Nephron (organoid): ENCODE results near the gene FZD4.

Experiments used
- H3K27ac Mint-ChIP-seq, 3 experiments: 2 replicates each; pipeline ENCODE4 v1.8.0; 2020; ENCODE audit warnings: mixed read lengths in 3 of 3, mild to moderate bottlenecking in 2 of 3, moderate library complexity in 1 of 3
- H3K27me3 Mint-ChIP-seq: 2 replicates; pipeline ENCODE4 v1.8.0; 2021; ENCODE audit warnings: low read depth, mild to moderate bottlenecking, moderate library complexity, mixed read lengths
- H3K36me3 Mint-ChIP-seq: 2 replicates; pipeline ENCODE4 v1.8.0; 2020; ENCODE audit warnings: low read depth, mixed read lengths
- H3K4me1 Mint-ChIP-seq: 2 replicates; pipeline ENCODE4 v1.8.0; 2020; ENCODE audit warnings: mixed read lengths
- H3K4me3 Mint-ChIP-seq, 3 experiments: 2 replicates each; pipeline ENCODE4 v1.8.0; 2020; ENCODE audit warnings: mild to moderate bottlenecking in 3 of 3, mixed read lengths in 3 of 3, moderate library complexity in 2 of 3
- H3K9me3 Mint-ChIP-seq: 2 replicates; pipeline ENCODE4 v1.8.0; 2020; ENCODE audit warnings: mixed read lengths
- CTCF ChIP-seq, 3 experiments: fragments of 200-600 bp; sonication (generic); IDR thresholded peaks; one replicate each; pipeline ENCODE4 v1.5.0; 2021; ENCODE audit warnings: antibody characterized with exemption in 3 of 3; ENCODE audit not compliant: unreplicated experiment in 3 of 3

Gene FZD4

GRCh38 chr11:86987679-86988078, 32.5 kb upstream of the FZD4 start:
- no peaks in the 10 kb centered on the region for H3K36me3 Mint-ChIP-seq
- H3K27ac Mint-ChIP-seq: no peak overlapping the region
- TF ChIP-seq CTCF (IDR thresholded peaks at IDR 0.05; ENCODE audit: unreplicated experiment in 3 of 3): no peak
- H3K4me1 Mint-ChIP-seq: peaks cover 27% of the 10 kb centered on the region
- H3K27me3 Mint-ChIP-seq: peaks cover 6% of the 10 kb centered on the region
- H3K9me3 Mint-ChIP-seq: no peaks in the 10 kb centered on the region
- no peak overlapping the region for H3K4me3 Mint-ChIP-seq

- H3K4me3 Mint-ChIP-seq: no peak overlapping the region
- TF ChIP-seq CTCF (IDR thresholded peaks at IDR 0.05; ENCODE audit: unreplicated experiment in 3 of 3): no peak
- no peaks in the 10 kb centered on the region for H3K36me3 Mint-ChIP-seq
- peaks cover 6% of the 10 kb centered on the region for H3K27me3 Mint-ChIP-seq
- no peaks in the 10 kb centered on the region for H3K9me3 Mint-ChIP-seq
- peaks cover 28% of the 10 kb centered on the region for H3K4me1 Mint-ChIP-seq
- no peak overlapping the region for H3K27ac Mint-ChIP-seq
These were observed 29.5 kb upstream of the FZD4 start for GRCh38 chr11:86984701-86985100.

- no peak for TF ChIP-seq CTCF (IDR thresholded peaks at IDR 0.05; ENCODE audit: unreplicated experiment in 3 of 3)
- no peaks in the 10 kb centered on the region for H3K9me3 Mint-ChIP-seq
- peaks cover 6% of the 10 kb centered on the region for H3K27me3 Mint-ChIP-seq
- H3K4me3 Mint-ChIP-seq: no peak overlapping the region
- H3K27ac Mint-ChIP-seq: no peak overlapping the region
- no peaks in the 10 kb centered on the region for H3K36me3 Mint-ChIP-seq
- peaks cover 23% of the 10 kb centered on the region for H3K4me1 Mint-ChIP-seq
These were observed 27.9 kb upstream of the FZD4 start for GRCh38 chr11:86983021-86983488.

GRCh38 chr11:86981777-86982540, 26.8 kb upstream of the FZD4 start:
- Mint-ChIP-seq H3K4me3 (no peak overlapping the region), H3K4me1 (peaks cover 23% of the 10 kb centered on the region), H3K9me3 (no peaks in the 10 kb centered on the region), H3K36me3 (no peaks in the 10 kb centered on the region), H3K27ac (no peak overlapping the region), H3K27me3 (peaks cover 6% of the 10 kb centered on the region)
- TF ChIP-seq CTCF (IDR thresholded peaks at IDR 0.05; ENCODE audit: unreplicated experiment in 3 of 3): no peak

GRCh38 chr11:86980086-86980796, 25.0 kb upstream of the FZD4 start:
- no peak for TF ChIP-seq CTCF (IDR thresholded peaks at IDR 0.05; ENCODE audit: unreplicated experiment in 3 of 3)
- no peak overlapping the region for H3K4me3 Mint-ChIP-seq

More at GRCh38 chr11:86980086-86980796, 25.0 kb upstream of the FZD4 start:
- H3K27me3 Mint-ChIP-seq: peaks cover 6% of the 10 kb centered on the region
- no peaks in the 10 kb centered on the region for H3K9me3 Mint-ChIP-seq
- no peaks in the 10 kb centered on the region for H3K36me3 Mint-ChIP-seq
- H3K4me1 Mint-ChIP-seq: peaks cover 23% of the 10 kb centered on the region
- H3K27ac Mint-ChIP-seq: peak overlapping the region; percentile 4 to 80 (median 37)
